Osteoblast (primary cell): ENCODE data around the gene DIABLO. TPM values are rescaled to one million over a fixed set of nuclear protein-coding genes. Genes with fewer than 3 reads are reported as not detected.

ENCODE experiments used
- DNase-seq: peaks from one replicate; pipeline ENCODE4 v3.0.0; 2011; ENCODE audit warnings: low spot score, mixed read lengths; ENCODE audit not compliant: insufficient read length; ENCODE audit errors: missing footprints
- H2AFZ ChIP-seq: 2 replicates; pipeline ENCODE4 v1.6.0; 2011; ENCODE audit warnings: mild to moderate bottlenecking, low read length
- H3K27ac ChIP-seq: 2 replicates; pipeline ENCODE4 v1.5.1; 2011; ENCODE audit warnings: mild to moderate bottlenecking, low read depth, low read length, moderate library complexity
- H3K27me3 ChIP-seq: 2 replicates; pipeline ENCODE4 v1.6.0; 2012; ENCODE audit warnings: mild to moderate bottlenecking, control low read depth, inconsistent platforms, low read length, moderate library complexity; ENCODE audit not compliant: insufficient read depth
- H3K36me3 ChIP-seq: 2 replicates; pipeline ENCODE4 v1.5.1; 2011; ENCODE audit warnings: mild to moderate bottlenecking, low read length, control low read depth, moderate library complexity; ENCODE audit not compliant: insufficient read depth
- H3K4me1 ChIP-seq: 2 replicates; pipeline ENCODE4 v1.5.1; 2011; ENCODE audit warnings: mild to moderate bottlenecking, low read length, control low read depth, moderate library complexity; ENCODE audit not compliant: insufficient read depth
- H3K4me2 ChIP-seq: 2 replicates; pipeline ENCODE4 v1.6.0; 2011; ENCODE audit warnings: mild to moderate bottlenecking, low read length; ENCODE audit not compliant: insufficient read depth
- H3K4me3 ChIP-seq: fragments of 200-600 bp; sonication (generic); 3 replicates; pipeline ENCODE4 v1.5.1; 2012; ENCODE audit warnings: mild to moderate bottlenecking, low read length, inconsistent platforms; ENCODE audit not compliant: insufficient read depth
- H3K79me2 ChIP-seq: 2 replicates; pipeline ENCODE4 v1.6.0; 2012; ENCODE audit warnings: mild to moderate bottlenecking, low read length, control low read depth, inconsistent platforms; ENCODE audit not compliant: insufficient read depth
- H3K9me3 ChIP-seq: 2 replicates; pipeline ENCODE4 v1.5.1; 2011; ENCODE audit warnings: low read depth, low read length, control low read depth
- H4K20me1 ChIP-seq: 2 replicates; pipeline ENCODE4 v1.6.0; 2012; ENCODE audit warnings: mild to moderate bottlenecking, low read length, control low read depth; ENCODE audit not compliant: insufficient read depth
- total RNA-seq: library from RNA; depleted of rRNA; stranded (reverse); fragments of >200 nt; gene quantifications from 2 replicates; pipeline ENCODE4 v1.2.3, GENCODE V29; 2012
- TF ChIP-seq, protein P1 (sequence below): IDR thresholded peaks from 2 replicates; pipeline ENCODE4 v1.5.1; 2011; ENCODE audit warnings: mild to moderate bottlenecking, low read depth, low read length, moderate library complexity; ENCODE audit errors: extremely low read depth

DIABLO gene
- total RNA-seq, 1 donor: 64.4 TPM

- no peak overlapping the region for H3K27ac ChIP-seq
- peak; percentile 22 for DNase-seq
Observed at GRCh38 chr12:122187466-122187865, 38.4 kb downstream of the DIABLO start.

GRCh38 chr12:122185494-122186082 is 40.3 kb downstream of the DIABLO start:
- no peak overlapping the region for H3K4me2 ChIP-seq
- DNase-seq: peak; percentile 45
- no peaks in the 10 kb centered on the region for H3K36me3 ChIP-seq
- no peaks in the 10 kb centered on the region for H3K79me2 ChIP-seq
- no peak overlapping the region for H2AFZ ChIP-seq
- no peak overlapping the region for H3K4me3 ChIP-seq
- TF ChIP-seq, protein P1, sequence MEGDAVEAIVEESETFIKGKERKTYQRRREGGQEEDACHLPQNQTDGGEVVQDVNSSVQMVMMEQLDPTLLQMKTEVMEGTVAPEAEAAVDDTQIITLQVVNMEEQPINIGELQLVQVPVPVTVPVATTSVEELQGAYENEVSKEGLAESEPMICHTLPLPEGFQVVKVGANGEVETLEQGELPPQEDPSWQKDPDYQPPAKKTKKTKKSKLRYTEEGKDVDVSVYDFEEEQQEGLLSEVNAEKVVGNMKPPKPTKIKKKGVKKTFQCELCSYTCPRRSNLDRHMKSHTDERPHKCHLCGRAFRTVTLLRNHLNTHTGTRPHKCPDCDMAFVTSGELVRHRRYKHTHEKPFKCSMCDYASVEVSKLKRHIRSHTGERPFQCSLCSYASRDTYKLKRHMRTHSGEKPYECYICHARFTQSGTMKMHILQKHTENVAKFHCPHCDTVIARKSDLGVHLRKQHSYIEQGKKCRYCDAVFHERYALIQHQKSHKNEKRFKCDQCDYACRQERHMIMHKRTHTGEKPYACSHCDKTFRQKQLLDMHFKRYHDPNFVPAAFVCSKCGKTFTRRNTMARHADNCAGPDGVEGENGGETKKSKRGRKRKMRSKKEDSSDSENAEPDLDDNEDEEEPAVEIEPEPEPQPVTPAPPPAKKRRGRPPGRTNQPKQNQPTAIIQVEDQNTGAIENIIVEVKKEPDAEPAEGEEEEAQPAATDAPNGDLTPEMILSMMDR: no peak
- H4K20me1 ChIP-seq: no peaks in the 10 kb centered on the region
- H3K27ac ChIP-seq: no peak overlapping the region
- no peaks in the 10 kb centered on the region for H3K9me3 ChIP-seq
- peaks cover 4% of the 10 kb centered on the region for H3K4me1 ChIP-seq
- H3K27me3 ChIP-seq: no peaks in the 10 kb centered on the region

More at GRCh38 chr12:122187466-122187865, 38.4 kb downstream of the DIABLO start:
- Histone ChIP-seq H4K20me1 (no peaks in the 10 kb centered on the region), H3K4me2 (no peak overlapping the region), H3K9me3 (no peaks in the 10 kb centered on the region), H3K27me3 (no peaks in the 10 kb centered on the region), H2AFZ (no peak overlapping the region), H3K36me3 (no peaks in the 10 kb centered on the region), H3K4me1 (peaks cover 4% of the 10 kb centered on the region), H3K4me3 (no peak overlapping the region), H3K79me2 (no peaks in the 10 kb centered on the region)
- TF ChIP-seq, protein P1: no peak

DNA sequence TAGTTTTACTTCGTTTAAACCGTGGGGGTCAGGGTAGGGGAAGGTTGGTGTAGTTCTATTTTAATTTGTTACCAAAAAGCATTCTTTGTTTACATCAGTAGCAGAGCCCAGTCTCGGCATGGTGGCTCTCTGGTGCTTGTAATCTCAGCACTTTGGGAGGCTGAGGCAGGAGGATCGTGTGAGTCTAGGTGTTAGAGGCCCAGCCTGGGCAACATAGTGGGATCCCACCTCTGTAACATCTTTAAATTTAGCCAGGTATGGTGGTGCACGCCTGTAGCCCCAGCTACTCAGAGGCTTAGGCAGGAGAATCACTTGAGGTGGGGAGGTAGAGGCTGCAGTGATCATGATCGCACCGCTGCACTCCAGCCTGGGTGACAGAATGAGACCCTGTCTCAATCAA is 40.8 kb downstream of the DIABLO start:
- no peak overlapping the region for H3K27ac ChIP-seq
- no peaks in the 10 kb centered on the region for H3K9me3 ChIP-seq
- H4K20me1 ChIP-seq: no peaks in the 10 kb centered on the region
- TF ChIP-seq, protein P1: no peak
- no peak overlapping the region for H3K4me3 ChIP-seq
- peaks cover 4% of the 10 kb centered on the region for H3K4me1 ChIP-seq
- no peak overlapping the region for H3K4me2 ChIP-seq
- no peaks in the 10 kb centered on the region for H3K27me3 ChIP-seq
- H2AFZ ChIP-seq: no peak overlapping the region
- H3K36me3 ChIP-seq: no peaks in the 10 kb centered on the region
- DNase-seq: no peak
- no peaks in the 10 kb centered on the region for H3K79me2 ChIP-seq

GRCh38 chr12:122184517-122184916 is 41.3 kb downstream of the DIABLO start:
- Histone ChIP-seq H3K27me3 (no peaks in the 10 kb centered on the region), H3K4me2 (no peak overlapping the region), H3K27ac (no peak overlapping the region), H3K4me1 (peaks cover 4% of the 10 kb centered on the region), H3K36me3 (no peaks in the 10 kb centered on the region), H2AFZ (no peak overlapping the region), H3K9me3 (no peaks in the 10 kb centered on the region), H3K4me3 (no peak overlapping the region), H4K20me1 (no peaks in the 10 kb centered on the region), H3K79me2 (no peaks in the 10 kb centered on the region)
- TF ChIP-seq, protein P1: no peak
- no peak for DNase-seq
